Body of pancreas (tissue), 4 donors: ENCODE measurements around the gene USP40. TPM values are rescaled to one million over a fixed set of nuclear protein-coding genes. Genes with fewer than 3 reads are reported as not detected.

Experiments
- ATAC-seq: fragments of 150-250 bp; one replicate; pipeline ENCODE4 v1.9.1; 2016
- DNase-seq, 4 donors: peaks; one replicate each; pipeline ENCODE4 v3.0.0-alpha.2; 2019
- H3K27ac ChIP-seq, 4 donors: fragments of 200-600 bp; sonication (generic); 1 replicate in 3 of 4; 2 replicates in 1 of 4; pipeline versions ENCODE4 v1.5.1 to v1.6.1; 2016 to 2019; ENCODE audit warnings: mild to moderate bottlenecking in 1 of 4, mixed read lengths in 1 of 4, moderate library complexity in 1 of 4
- H3K27me3 ChIP-seq, 2 donors: fragments of 200-600 bp; sonication (generic); one replicate each; pipeline ENCODE4 v1.6.0; 2016; ENCODE audit warnings: mild to moderate bottlenecking in 1 of 2
- H3K36me3 ChIP-seq, 2 donors: fragments of 200-600 bp; sonication (generic); replicated peaks in 1 of 2; 2 replicates each; pipeline ENCODE4 v1.5.1; 2016; ENCODE audit warnings: low read depth in 2 of 2; ENCODE audit not compliant: insufficient read depth in 1 of 2
- H3K4me1 ChIP-seq: fragments of 200-600 bp; sonication (generic); one replicate; pipeline ENCODE4 v1.6.0; 2016
- H3K4me3 ChIP-seq, 2 donors: fragments of 200-600 bp; sonication (generic); 1 replicate in 1 of 2; 2 replicates in 1 of 2; pipeline ENCODE4 v1.5.1; 2016 to 2019
- H3K9me3 ChIP-seq, 3 donors: fragments of 200-600 bp; sonication (generic); 1 replicate in 2 of 3; 2 replicates in 1 of 3; pipeline ENCODE4 v1.5.1; 2016
- POLR2A ChIP-seq, 3 donors: fragments of 450-650 bp; IDR thresholded peaks; one replicate each; pipeline ENCODE4 v1.6.1; 2016; ENCODE audit warnings: antibody characterized with exemption in 3 of 3, mild to moderate bottlenecking in 2 of 3
- WGBS, 2 donors: methylation state at CpG; one replicate each; pipeline ENCODE4 v1.1.5; 2017; 5-methylcytosine and 5-hydroxymethylcytosine counted together
- intact Hi-C: fragments of 100-400 bp; cut with DNase I; formaldehyde crosslinking; loops from one replicate; pipeline ENCODE4 v1.15.1; 2023
- total RNA-seq, 2 donors: library from RNA; depleted of rRNA; stranded (reverse); fragments of >200 nt; gene quantifications; one replicate each; pipeline ENCODE4 v1.1.0, GENCODE V29; 2016
- TF ChIP-seq, protein P1 (sequence below), 7 experiments: fragments of 450-650 bp in 4 of 7; fragments of 200-600 bp in 3 of 7; sonication (generic) in 3 of 7; IDR thresholded peaks; one replicate each; pipeline ENCODE4 v1.5.1; 2016 to 2019; ENCODE audit warnings: antibody characterized with exemption in 7 of 7

Gene USP40
- total RNA-seq, 2 donors from 2014 or later, result 34.9 to 38.9 TPM

DNA sequence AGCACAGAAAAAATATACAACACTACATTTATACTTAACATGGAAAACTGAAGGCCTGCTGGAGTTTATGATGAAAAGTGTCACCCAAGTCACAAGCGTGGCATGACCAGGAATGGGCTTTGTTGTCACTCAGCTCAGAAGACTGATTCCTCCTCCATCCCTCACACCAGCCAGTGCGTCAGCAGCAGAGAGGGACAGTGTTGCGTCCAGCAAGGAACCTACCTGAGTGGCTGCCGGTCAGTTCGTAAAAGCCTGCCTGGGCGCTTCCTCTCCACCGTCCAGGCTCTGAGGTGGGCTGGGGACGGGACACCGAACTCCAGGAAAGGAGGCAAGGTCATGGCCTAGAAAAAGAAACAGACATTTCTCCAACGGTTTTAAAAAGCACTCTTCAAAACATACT lies 77.4 kb downstream of the USP40 start:
- no peak for DNase-seq
- Histone ChIP-seq H3K4me3 (no peak overlapping the region), H3K27ac (no peak overlapping the region), H3K36me3 (peaks cover 0 to 18% of the 10 kb centered on the region in 2 donors), H3K4me1 (peaks cover 14% of the 10 kb centered on the region), H3K9me3 (no peaks in the 10 kb centered on the region), H3K27me3 (no peaks in the 10 kb centered on the region)
- intact Hi-C loops, result no loop called here
- no peak for TF ChIP-seq POLR2A (IDR thresholded peaks at IDR 0.05)
- TF ChIP-seq, protein P1, sequence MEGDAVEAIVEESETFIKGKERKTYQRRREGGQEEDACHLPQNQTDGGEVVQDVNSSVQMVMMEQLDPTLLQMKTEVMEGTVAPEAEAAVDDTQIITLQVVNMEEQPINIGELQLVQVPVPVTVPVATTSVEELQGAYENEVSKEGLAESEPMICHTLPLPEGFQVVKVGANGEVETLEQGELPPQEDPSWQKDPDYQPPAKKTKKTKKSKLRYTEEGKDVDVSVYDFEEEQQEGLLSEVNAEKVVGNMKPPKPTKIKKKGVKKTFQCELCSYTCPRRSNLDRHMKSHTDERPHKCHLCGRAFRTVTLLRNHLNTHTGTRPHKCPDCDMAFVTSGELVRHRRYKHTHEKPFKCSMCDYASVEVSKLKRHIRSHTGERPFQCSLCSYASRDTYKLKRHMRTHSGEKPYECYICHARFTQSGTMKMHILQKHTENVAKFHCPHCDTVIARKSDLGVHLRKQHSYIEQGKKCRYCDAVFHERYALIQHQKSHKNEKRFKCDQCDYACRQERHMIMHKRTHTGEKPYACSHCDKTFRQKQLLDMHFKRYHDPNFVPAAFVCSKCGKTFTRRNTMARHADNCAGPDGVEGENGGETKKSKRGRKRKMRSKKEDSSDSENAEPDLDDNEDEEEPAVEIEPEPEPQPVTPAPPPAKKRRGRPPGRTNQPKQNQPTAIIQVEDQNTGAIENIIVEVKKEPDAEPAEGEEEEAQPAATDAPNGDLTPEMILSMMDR (IDR thresholded peaks at IDR 0.05), result no peak
- ATAC-seq, result no peak
- 85 to 92% methylated on average over 10 of the region's 10 CpGs for WGBS, 2 donors

DNA sequence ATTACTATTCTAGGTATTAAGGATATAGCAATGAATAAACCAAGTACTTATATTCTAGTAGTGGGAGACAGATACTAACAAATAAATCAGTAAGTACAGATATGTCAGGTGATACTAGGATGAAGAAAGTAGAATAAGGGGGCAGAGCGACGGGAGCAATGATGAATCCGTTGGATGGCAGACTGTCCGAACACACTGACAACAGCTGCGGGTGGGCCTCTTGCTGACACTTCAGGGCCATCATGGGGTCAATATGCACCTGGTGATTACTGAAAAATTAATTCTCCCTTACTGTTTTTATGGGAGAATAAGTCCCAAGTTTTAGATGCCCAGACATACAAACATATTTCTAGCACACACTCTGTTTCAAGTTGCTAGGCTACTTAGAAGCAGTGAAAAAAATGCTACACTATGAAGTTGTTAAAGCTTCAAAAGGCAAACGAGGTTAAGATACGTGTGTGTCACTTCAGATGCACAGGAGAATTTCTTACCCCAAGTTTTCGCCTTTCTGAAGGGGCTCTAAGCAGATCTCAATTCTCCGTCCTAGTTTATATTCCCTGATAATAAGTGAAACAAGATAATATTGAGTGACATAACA lies 78.7 kb downstream of the USP40 start:
- no peak for DNase-seq
- 81 to 86% methylated on average over 9 of the region's 9 CpGs for WGBS, 2 donors
- H3K4me1 ChIP-seq, result peaks cover 14% of the 10 kb centered on the region
- peaks cover 0 to 20% of the 10 kb centered on the region in 2 donors for H3K36me3 ChIP-seq
- H3K27me3 ChIP-seq, result no peaks in the 10 kb centered on the region
- H3K9me3 ChIP-seq, result no peaks in the 10 kb centered on the region
- TF ChIP-seq, protein P1 (IDR thresholded peaks at IDR 0.05), result no peak
- no peak for TF ChIP-seq POLR2A (IDR thresholded peaks at IDR 0.05)
- no peak overlapping the region for H3K4me3 ChIP-seq
- intact Hi-C loops, result no loop called here
- no peak for ATAC-seq
- peak overlapping the region in 2 of 4 donors; percentile 29 to 32 for H3K27ac ChIP-seq

DNA sequence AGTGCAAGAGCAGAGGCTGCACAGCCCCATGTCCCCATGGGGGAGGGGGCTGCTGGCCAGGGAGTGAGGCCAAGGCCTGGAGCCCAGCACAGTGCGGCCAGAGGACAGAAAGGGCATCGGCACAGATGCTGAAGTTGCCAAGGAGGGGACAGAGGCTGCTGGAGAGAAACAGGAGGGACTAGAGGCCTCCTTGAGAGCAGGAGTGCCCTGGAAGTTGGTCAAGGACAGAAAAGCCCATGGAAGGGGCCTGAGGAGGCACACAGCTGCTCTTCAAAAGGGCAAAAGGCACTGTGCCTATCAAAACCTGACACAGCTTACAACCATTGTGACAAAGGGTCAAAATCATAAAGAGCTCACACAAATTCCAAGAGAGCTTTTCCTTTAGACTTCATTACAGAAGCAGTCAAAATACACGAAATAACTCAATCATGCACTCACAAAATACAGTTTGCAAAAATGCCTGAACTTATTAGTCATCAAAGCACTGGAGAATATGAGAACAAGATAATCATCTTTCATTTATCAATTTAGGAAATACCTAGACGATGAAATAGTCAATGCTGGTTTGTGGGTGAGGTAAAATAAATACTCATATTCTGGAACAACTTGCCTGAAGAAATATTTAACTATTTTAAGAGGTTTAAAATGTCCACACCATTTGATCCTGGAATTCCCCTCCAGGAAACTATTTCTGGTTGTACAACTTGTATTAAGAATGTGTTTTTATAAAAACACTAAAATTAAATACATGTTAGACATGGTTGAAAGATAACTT lies 79.6 kb downstream of the USP40 start:
- TF ChIP-seq POLR2A (IDR thresholded peaks at IDR 0.05), result no peak
- TF ChIP-seq, protein P1 (IDR thresholded peaks at IDR 0.05), result no peak
- Histone ChIP-seq H3K4me3 (no peak overlapping the region), H3K27ac (peak overlapping the region in 3 of 4 donors; percentile 9 to 58 (median 42)), H3K27me3 (no peaks in the 10 kb centered on the region), H3K4me1 (peaks cover 14% of the 10 kb centered on the region), H3K9me3 (no peaks in the 10 kb centered on the region), H3K36me3 (peaks cover 0 to 15% of the 10 kb centered on the region in 2 donors)
- intact Hi-C loops, result no loop called here
- WGBS, 2 donors, result 45 to 69% methylated on average over 4 of the region's 4 CpGs
- ATAC-seq (peak; percentile 72), DNase-seq (no peak)

DNA sequence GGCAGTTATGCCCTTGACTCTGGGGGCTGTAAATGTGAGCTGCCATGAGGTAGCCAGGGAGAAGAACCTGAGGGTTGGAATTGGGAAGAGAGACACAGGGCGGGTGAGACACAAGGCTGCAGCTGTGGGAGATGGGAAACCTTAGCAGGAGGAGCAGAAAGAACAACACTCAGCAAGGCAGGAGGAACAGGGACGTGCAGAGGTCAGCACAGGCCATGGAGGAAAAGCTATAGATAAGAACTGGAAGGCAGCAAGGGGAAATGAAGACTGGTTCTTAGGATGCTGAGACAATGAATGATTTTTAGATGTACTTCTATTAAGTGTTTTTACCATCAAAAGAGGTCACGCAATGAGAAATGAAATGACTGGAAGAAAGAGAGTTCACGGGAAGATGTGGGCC lies 80.2 kb downstream of the USP40 start:
- TF ChIP-seq, protein P1 (IDR thresholded peaks at IDR 0.05), result no peak
- no peak for TF ChIP-seq POLR2A (IDR thresholded peaks at IDR 0.05)
- no peak overlapping the region for H3K4me3 ChIP-seq
- DNase-seq, result no peak
- H3K9me3 ChIP-seq, result no peaks in the 10 kb centered on the region
- H3K27me3 ChIP-seq, result no peaks in the 10 kb centered on the region
- H3K36me3 ChIP-seq, result peaks cover 0 to 18% of the 10 kb centered on the region in 2 donors
- ATAC-seq, result no peak
- WGBS, 2 donors, result 90 to 91% methylated on average over 4 of the region's 4 CpGs
- H3K4me1 ChIP-seq, result peaks cover 14% of the 10 kb centered on the region
- intact Hi-C loops, result no loop called here
- H3K27ac ChIP-seq, result peak overlapping the region in 2 of 4 donors; percentile 42 to 58
